HG03060 (cell line): Measurements from ENCODE around the gene ATF5.
"Not testable (repeated sequence)": the region's sequence is repeated elsewhere in the genome, so short reads cannot be mapped to it uniquely, and the experiment has no call there.

ENCODE experiments used
- ATAC-seq: cut with Tn5 transposase; IDR thresholded peaks from one replicate; pipeline ENCODE4 v1.9.1; 2021; ENCODE audit warnings: low read depth, moderate number of reproducible peaks; ENCODE audit not compliant: unreplicated experiment

ATF5 gene

DNA sequence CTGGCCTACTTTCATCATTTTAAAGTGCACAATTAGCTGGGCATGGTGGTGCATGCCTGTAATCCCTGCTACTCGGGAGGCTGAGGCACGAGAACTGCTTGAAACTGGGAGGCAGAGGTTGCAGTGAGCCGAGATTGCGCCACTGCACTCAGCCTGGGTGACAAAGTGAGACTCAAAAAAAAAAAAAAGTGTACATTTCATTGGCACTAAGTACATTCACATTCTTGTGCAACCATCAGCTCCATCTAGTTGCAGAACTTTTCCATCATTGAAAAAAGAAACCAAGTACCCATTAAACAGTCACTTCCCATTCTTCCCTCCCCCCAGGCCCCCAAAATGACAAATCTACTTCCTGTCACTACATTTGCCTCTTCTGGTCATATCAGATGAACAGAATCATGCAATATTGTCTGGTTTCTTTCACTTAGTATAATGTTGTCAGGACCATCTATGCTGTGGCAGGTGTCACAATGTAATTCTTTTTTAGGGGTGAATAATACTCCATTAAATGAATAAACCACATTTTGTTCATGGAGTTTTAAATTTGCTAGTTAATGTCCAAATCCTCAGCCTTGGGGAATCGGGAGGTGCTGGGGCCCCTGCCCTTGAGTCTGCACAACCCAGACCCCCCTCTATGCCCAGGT lies 39.4 kb downstream of the ATF5 start:
- ATAC-seq = no peak

DNA sequence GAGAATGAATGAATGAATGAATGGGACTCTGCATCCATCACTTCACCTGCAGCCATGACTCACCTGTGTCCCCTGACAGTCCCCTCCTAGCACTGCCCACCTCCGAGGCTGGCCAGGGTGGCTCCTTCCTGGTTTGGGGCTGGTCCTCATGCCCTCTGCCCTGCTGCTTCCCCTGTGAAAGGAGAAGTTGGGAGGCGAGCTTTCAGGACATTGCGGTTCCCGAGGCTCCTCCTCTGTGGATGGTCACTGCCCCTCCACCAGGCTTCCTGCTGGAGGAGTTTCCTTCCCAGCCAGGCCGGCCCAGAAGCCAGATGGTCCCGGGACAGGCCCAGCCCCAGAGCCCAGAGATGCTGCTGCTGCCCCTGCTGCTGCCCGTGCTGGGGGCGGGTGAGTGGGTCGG lies 40.4 kb downstream of the ATF5 start:
- ATAC-seq = not testable (repeated sequence)

DNA sequence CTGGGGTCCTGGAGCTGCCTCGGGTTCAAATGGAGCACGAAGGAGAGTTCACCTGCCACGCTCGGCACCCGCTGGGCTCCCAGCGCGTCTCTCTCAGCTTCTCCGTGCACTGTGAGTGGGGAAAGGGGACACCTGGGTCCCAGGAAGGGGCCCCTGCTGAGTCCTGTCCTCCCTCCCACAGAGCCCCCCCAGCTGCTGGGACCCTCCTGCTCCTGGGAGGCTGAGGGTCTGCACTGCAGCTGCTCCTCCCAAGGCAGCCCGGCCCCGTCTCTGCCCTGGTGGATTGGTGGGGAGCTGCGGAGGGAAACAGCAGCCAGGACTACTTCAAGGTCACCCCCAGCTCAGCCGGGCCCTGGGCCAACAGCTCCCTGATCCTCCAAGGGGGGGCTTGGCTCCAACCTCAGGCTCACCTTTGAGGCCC lies 43.0 kb downstream of the ATF5 start:
- no peak for ATAC-seq

DNA sequence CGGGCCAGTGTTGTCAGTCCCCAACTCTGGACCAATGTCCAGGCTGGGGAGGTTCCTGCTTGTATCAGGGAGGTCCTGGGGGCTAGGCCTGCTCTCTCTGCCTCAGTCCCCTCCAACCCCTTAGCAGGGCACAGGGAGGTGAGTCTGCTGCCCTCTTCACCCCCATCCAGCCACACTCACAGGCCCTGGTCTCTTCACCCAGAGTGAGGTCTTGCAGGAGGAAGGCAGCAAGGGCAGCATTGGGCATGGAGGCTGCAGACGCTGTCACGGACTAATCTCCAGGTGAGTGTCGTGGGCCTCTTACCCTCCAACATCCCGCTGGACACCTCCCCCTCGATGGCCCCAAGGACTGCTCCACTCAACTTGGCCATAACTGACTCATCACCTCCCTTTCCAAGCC lies 43.8 kb downstream of the ATF5 start:
- ATAC-seq = no peak

DNA sequence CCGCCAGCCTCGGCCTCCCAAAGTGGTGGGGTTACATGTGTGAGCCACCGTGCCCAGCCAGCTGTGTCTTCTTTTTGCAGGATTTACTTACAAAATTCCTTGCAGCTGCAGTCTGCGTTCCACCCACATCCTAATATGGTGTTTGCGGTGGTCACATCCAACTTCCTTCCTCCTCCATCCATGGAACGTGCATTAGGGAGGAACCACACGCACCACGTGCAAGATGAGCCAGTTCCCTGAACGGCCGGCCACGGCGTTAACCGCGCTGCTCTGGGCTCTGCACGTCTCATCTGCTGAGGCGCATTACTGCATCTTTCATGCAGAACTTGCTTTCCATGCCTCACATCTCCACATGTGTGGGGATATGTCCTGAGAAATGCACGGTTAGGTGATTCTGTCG lies 45.0 kb downstream of the ATF5 start:
- ATAC-seq = no peak

DNA sequence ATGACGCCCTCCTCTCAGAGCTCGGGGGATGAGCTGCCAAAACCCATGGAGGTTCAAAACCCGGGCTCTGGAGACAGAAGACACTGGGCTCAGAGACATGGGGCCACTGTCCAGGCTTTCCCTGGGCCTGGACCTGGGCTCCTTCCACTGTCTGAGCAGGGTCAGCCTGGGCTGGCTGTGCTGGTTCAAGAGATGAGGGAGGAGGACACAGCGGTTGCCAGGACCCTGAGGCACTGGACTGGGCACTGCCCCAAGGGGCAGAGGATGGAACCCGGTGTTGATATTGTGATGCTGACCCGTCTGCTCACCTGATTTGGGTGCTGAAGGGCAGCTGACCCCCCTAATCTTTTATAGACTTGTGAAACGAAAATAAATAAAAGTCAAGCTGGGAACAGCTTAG lies 46.0 kb downstream of the ATF5 start:
- no peak for ATAC-seq

DNA sequence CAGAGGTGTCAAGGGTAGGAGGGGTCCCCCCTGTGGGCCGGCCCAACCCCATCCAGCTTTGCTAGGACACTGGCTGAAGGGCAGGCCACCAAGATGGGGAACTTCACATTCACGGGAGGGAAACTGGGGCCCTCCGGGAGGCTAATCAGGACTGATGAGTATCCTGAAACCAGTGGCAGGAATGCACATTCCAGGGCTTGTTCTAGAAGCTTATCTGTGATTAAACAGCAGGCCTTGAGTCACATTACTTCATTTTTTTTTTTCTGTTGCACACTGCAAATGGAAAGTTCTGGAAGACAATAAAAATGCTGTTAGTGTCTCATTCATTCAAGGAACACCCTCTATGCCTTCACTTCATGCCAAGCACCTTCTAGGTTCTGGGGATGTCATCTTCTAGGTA lies 47.5 kb downstream of the ATF5 start:
- no peak for ATAC-seq

DNA sequence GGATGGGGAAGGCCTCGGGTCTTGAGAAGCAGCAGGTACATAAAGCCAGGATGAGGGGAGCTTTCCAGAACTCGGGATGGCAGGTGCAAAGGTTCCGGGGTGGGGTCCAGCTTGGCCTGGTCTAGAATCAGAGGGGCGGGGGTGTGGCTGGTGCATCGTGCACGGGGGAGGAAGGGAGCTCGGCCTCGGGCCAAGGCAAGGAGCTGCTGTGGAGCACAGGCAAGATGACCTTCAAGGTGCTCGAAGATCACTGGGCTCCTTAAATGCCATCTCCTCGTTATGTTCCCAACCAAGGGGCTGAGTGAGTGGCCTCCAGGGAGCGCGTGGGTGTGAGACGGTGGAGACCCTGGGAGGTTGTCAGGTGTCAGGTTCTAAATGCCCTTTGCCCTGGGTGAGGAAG lies 48.1 kb downstream of the ATF5 start:
- ATAC-seq = no peak

DNA sequence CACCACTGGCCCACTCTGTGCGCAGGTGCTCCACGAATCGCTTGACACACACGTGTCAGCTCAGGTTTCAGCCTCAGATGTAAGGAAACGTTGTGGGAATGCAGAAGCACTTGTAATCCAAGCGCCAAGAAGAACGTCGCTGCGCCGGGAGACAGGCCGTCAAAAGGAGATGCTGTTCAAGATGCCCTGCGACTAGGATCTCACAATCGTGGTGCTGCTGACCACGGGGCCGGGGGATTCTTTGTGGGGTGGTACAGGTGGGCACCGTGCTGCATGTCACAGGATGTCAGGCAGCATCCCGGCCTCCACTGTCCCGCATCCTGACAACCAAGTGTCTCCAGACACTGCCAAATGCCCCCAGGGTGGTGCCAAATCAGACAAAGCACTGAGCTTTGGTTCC lies 48.9 kb downstream of the ATF5 start:
- ATAC-seq = no peak

DNA sequence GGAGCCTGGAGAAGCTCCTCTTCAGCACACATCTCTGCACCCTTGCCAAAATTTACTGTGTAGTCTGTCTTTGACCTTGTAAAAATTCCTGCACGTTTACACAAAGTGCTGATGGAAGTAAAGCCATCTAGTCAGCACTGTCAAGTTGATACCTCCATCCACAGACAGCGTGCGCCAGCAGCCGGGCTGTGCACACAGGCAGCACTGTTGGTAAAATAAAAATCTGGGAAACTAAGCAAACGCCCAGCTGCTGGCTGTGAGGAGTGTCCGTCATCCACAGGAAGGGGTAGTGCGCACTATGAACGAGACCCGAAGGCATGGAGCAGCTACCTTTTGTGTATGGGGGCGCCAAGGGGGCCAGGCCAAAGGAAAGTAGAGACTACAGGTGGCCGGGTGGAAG lies 49.3 kb downstream of the ATF5 start:
- no peak for ATAC-seq

DNA sequence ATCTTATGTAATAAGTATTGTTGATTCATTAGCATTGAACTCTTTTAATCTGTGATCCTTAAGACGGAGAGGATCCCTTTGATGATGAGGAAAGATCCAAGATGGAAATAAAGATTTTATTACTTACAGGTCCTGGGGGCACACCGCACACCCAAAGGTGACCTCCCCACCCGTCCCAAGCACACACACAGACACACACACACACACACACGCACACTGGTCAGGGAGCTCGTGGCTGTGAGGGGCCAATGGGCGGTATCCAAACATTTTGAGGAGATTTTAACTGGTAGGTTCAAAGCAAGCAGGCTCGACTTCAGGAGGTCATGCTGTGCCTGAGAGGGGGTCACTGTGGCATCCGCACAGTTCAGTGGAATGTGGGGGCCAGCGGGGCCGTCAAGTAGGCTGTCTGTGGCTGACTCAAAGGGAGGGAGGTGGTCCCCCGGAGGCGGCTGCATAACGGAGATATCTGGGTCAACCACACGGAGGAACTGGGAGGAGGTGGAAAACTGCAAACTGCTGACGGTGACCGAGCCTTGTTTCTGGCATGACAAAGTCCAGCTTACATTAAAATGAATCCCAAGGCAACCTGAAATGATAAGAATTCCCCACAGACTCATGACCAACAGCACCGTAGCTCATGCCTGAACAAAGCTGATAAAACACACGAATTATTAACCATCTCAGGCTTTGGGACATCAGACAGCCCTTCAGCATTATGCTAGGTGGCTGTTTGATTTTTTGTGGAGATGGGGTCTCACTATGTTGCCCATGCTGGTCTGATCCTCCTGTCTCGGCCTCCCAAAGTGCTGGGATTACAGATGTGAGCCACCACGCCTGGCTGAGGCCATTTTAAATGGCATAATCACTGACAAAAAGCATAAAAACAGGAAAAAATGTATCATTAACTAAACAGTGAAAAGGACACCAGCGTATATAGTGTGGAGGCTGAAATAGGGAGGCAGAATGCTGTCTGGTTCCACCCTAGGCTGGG lies 52.9 kb downstream of the ATF5 start:
- ATAC-seq = no peak
